H4 (cell line): ENCODE data around the gene ETNPPL. TPM values are rescaled to one million over a fixed set of nuclear protein-coding genes. Genes with fewer than 3 reads are reported as not detected.

Experiments
- DNase-seq: peaks from one replicate; pipeline ENCODE4 v3.0.0-alpha.2; 2015; ENCODE audit warnings: low spot score
- total RNA-seq: library from RNA; depleted of rRNA; stranded (reverse); fragments of >200 nt; shearing (Covaris generic); gene quantifications from 2 replicates; pipeline ENCODE4 v1.2.3, GENCODE V29; 2014; rRNA removed

Gene ETNPPL
- 0.10 TPM in 1 of 2 replicates, not detected in the other for total RNA-seq

DNA sequence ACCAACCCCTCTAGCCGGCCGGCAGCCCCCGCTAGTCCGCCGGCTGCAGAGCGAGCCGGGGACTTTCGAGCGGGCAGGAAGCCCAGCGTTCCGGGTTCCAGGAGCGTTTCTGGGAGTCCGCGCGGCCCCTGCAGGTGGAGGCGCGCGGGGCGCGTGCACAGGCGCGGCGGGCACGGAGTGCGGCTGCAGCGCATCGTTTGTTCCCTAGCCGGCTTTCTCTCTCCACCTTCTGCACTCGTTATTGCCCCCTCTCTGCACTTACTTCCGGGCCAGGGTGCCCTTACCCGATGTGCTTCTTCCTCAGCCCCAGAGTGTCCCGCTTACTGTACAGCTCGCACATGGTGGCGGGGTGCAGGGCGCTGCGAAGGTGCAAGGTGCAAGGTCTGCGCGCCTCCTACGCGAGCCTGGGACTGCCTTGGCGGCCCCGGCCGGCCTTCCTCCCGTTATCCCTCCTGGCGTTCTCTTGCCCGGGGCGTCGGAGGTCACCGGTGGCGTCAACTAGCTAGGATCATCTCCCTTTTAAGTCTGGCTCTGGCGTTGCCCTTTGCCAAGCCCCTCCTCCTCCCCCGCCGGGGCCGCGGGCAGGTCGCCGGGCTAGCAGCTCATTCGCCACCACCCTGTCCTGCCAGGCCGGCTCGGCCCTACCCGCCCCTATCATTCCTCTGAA is at the start of gene ETNPPL:
Gene ETNPPL, minus strand, starts transcription at position 495 of the 667 bp plus-strand sequence. Its CDS starts 155 bp downstream, at position 340.
- DNase-seq: no peak

DNA sequence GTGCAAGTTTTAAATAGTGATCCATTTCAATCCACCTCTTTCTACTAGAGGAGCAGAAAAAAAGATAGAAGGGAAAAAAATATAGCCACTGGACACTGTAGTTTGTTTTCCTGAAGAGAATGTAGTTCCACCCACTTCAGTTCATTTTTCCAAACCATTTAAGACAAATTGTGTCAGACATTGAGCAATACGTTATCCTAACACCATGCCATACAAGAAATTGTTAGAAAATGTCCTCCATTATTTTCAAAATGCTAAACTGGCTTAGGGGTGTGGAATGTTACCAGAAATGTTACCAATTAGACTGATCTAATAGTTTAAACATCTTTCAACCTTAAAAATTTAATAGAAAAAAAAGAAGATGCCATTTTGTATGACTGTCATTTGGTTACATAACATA is 48.6 kb upstream of the ETNPPL start:
- no peak for DNase-seq

DNA sequence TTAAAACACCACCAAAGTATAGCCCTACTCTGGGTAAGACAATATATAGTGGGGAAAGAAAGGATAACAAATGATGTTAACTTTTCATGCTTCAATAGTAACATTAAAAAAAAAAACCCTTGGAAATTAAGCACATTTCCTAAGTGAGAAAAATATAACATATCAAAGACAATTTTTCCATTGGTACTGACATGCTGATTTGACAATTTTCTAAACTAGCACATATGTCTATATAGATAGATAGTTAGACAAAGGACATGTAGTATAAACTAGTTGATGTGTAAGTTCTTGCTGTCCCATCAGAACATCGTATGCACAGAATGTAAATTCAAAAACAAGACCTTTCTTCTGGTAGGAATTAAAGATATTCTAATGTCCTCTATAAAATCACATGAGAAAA is 47.2 kb upstream of the ETNPPL start:
- DNase-seq: no peak

DNA sequence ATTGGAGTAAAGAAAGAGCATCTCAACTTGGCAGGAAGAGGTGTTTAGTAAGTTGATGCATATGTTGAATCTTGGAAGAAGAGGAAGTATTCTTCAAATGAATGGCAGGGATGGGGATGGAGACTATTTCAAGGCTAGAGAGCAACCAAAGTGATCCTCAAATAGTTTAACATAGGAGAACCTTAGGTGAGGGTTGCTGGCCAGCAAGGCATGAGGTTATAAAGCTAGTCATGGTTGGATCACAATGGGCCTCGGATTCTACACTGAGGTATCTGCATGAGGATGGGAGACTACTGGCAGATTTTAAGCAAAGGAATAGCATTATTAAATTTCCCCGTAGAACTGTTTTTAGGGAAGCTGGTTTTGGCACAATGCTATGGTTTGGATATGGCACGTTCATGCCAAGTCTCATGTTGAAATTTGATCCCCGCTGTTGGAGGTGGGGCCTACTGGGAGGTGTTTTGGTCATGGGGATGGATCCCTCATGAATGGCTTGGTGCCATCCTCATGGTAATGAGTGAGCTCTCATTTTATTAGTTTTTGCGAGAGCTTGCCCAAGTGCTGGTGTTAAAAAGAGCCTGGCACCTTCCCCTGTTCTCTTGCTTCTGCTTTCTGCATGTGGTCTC is 41.9 kb upstream of the ETNPPL start:
- DNase-seq: no peak

DNA sequence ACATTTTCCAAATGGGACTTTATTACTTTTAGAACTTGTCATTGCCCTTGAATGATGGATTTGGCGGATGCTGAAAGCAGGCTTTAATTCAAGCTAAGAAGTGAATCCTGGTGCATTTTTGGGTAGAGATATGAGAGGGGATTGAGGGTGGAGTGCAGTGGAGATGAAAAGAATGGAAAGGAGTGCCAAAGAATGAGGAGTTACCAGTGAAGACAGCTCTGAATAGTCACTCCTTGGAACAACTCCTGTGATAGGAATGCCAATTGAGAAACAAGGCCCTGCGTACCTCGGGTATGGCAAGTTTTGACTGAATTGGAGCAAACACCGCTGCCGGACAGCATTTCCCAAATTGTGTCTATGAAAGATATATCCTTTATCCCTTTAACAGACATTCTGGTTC is 36.5 kb upstream of the ETNPPL start:
- no peak for DNase-seq

DNA sequence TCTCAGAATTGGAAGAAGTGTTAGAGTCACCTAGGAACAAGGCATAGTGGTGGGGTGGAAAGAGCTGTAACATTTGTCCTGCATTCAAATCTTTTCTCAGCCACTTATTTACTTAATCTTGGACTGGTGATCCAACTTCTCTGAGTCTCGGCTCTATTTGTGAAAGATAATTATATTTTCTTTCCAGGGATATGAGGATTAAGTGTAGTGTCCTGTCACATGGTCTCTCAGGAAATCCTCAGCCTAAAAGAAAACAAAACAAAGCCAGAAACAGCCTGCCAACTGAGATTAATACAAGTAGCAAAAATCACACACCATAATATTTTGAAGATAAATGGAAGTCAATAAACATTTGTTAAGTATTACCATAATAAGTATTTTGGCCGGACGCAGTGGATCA is 33.3 kb upstream of the ETNPPL start:
- no peak for DNase-seq

DNA sequence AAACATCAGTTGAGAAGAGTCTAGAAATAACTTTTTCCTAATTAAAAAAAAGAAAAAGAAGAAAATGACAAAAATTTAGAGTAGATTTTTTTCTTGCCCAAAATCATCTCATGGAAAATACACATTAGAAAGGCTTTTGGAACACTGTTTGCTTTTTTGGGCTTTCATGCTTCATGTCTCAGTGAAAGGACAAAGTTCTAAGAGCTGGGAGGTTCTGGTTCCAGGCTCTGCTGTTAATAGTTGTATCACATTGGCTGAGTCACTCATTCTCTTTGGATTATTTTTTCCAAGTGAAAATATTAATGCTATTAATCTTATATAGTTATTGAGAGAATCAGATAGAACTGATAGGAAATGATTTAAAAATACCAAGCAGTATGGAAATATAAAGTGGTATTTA is 32.9 kb upstream of the ETNPPL start:
- no peak for DNase-seq

DNA sequence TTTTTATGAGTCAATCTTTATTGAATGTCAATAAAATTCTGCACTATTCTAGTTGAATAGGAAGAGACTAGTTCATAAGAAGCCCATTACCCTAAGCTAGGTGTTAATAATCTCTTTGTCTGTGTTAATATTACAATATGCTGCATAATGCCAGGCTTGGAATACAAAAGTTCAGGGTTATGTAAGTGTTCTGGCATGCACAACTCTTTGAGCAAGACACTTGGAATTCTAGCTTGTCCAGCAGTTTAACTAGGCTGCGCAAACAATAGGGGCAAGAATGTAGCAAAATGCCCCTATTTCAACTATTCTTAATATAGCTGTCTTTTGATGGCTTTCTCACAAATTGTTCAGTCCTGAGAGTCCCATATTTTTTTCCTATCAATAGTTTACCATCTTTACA is 31.3 kb upstream of the ETNPPL start:
- DNase-seq: no peak

DNA sequence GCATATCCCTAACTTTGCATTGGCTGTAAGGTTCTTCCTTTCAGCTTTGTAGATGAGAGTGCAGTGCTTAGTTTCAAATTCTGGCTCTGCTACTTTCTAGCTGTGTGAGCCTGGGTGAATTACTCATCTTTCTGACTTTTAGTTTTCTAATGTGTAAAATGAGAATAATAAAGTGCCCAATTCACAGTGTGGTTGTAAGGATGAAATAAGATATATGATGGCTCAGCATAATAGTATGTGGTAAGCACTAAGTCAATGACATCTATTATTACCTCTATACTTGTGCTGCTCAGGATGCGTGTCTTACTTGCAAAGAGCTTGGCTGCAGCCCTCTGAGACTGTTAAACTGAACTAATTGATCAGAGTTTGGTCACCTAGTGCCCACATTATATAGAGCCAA is 30.6 kb upstream of the ETNPPL start:
- no peak for DNase-seq

DNA sequence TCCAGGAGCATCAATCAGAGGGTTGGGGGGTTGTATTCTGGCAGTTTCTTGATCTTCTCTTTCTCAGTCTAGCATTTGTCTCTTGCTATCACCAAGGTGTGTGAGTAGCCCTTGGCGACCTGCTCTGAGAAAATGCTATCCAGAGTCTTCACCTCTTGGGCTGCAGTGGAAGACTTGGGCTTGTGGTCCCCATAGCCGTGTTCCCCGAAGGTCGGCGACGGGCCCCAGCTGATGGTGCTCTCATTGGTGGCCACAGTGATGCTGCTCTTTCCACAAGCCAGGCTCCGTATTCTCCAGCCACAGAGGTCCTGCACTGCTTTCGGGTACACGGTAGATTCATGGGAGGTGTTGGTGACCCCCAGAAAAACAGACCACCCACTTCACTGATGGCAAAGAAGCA is 25.9 kb upstream of the ETNPPL start:
- no peak for DNase-seq

DNA sequence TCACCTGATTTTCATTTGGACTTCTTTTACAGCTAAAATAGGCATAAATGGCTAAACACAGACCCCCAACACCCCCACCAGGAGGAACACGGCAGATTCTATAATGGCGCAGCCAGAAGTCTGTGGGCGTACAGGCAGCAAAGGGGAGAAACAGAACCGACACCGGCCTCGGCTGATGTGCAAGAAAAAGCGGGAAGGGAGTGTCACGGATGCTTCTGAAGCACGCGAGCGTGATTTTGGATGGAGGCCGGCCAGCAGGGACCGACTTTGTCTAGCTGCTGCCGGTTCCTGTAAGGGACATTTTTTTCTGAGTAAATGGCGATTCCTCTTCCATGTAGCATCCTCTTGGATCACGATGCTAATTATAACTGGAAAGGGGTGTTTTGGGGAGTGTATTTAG is 24.9 kb upstream of the ETNPPL start:
- no peak for DNase-seq

DNA sequence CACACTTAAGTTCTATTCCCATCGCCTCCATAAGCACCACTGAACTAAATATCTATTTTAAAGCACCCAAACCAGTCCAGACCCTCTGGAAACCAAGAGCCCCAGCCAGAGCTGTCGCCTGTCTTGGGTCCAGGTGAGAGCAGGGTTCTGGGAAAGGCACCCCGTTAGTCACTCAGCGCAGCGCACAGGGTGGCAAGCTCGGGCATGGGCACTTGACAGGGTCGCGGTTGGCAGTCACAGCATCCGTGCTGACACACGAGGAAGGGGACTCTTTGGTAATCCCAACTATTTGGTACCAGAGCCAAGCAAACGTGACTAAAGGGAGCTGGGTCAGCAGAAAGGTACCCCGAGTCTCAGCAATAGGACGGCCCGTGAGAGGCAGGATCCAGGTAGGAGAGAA is 24.3 kb upstream of the ETNPPL start:
- no peak for DNase-seq

DNA sequence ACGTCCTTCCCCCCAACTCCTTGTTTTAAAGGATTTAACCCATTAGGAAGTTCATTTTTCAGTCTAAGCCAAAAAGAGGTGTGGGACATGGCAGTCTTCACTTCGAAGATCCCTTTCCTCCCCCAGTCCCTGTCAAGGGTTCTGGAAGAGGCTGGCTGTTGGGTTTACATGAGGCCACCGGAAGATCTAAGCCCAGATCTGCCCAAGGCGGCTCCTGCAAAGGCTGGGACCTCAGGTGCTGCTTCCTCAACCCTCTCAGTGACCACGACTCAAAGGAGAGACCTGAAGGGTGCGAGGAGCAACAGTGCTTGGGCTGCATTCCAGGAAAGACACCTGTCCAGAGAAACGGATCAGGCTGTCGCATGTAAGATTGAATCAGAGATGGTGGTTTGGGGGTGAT is 23.5 kb upstream of the ETNPPL start:
- DNase-seq: no peak

DNA sequence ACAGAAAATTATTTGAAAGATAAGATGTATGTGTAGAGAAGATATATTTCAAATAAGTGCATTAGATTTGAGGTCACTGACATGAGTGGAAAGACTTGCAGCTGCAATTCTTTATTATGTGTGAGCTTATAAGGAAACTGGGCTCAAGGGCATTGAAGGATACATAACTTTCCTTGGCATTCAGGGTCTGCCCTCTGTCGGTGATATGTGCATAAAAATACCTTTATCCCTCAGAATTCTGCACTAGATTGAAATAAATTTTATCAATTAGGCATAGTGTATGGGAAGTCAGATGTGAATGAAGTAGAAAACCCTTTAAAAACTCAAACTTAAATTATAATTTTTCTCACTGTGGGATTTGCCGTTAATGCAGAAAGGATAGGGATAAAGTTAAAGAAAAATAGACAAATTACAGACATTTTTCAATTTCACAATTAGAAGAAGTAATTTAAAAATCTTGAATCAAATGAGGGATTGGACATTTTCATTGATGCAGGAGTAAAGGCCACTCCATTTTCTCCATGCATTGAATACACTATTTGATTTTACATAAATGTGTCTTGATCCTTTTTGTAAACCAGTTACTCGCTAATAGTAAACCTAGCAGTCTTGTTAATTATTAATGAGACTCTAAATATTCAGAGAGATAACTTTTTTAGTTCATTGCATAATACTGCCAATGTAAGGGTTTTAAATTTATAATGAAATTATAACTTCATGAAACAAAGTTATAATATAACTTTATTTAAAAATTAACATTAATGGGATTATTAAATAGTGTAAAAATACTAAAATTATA is 21.0 kb upstream of the ETNPPL start:
- peak; percentile 20 for DNase-seq

DNA sequence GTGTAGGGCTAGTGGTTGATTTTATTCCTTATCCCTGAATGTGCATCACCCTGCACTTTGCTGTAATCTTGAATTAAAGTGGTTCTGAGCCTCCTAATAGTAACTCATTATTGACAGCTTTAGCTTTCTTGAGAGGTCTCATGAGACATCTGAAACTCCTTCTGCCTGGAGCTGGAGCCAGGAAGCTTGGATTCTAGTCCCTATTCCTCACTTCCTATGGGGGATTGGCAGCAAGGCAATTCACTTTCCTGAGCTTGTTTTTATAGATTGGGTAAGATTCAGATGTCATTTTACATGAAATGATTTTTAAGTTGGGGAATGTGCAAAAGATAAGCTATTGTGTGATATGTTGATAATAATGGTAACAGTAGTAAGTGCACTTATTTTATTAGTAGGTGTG is 17.1 kb upstream of the ETNPPL start:
- DNase-seq: no peak

DNA sequence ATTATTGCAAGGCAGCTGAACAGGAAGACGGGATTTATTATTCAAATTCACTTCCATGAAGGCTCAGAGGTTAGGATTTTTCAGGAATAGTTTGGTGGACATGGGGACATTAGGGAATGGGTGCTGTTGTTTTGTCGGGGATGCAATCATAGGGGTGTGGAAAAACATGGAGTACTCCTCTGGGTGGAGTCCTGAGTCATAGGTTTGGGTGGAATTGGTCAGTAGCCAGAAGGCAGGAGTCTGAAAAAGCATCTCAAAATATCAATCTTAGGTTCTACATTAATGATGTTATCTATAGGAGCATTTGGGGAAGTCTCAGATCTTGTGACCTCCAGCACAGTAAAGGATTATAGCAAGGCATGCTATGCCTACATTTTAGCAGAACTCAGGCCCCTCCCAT is 14.5 kb upstream of the ETNPPL start:
- no peak for DNase-seq

DNA sequence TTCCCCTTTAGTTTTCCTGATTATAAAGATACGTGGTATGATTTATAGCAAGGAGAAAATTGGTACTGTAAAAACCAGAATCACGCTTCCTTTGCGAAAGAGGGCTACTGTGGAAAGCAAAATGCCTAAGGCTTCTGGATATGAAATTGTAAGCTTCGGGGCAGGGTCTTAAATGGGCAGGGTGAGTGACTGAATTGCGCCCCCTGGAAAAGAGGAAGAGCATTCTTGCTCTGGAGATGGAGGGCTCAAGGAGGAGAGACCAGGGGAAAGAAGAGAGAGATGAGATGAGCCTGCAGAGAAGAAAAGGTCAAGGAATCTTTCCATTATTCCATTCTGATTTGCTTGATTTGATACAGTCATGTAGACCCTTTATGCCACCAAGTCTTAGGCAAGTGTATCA is 13.1 kb upstream of the ETNPPL start:
- DNase-seq: no peak

DNA sequence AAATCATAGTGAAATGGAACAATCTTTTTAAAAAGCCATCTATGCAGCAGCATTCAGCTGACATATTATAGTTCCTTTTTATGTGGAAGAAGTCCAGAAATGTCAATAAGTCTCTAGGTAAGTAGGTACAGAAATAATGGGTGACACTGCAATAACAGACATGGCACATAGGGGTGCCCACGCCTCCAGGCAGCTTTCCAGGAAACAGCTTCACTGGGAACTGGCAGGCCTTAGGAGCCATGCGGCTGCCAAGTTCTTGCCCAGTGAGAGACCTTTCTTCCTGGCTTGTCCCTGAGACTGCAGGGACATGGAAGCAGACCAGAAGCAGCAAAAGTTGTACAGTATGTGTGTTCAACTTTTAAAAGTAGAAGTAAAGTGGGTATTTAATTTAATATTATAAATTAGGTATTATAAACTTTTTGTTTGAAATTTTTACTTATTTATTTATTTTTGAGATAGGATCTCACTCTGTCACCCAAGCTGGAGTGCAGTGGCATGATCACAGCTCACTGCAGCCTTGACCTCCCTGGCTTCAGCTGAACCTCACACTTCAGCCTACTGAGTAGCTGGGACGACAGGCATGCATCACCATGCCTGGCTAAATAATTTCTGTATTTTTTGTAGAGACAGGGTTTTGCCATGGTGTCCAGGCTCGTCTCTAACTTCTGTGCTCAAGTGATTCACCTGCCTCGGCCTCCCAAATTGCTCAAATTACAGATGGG is 12.1 kb upstream of the ETNPPL start:
- peak; percentile 65 for DNase-seq

DNA sequence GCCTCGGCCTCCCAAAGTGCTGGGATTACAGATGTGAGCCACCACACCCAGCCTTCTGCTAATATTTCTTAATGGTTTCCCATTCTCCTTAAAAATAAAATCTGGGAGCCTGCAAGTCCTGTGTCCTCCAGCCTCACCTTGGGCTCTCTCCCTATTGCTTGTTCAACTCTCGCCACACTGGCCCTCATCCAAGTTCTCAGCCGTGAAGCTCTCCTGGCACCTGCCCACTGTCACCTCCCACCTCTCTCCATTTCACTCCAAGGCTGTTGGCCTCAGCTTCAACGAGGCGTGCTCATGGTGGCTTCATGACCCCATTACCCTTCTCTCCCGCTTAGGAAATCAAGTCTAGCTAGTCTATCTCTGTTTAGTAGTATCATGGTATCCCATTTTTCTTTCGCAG is 9.5 kb upstream of the ETNPPL start:
- no peak for DNase-seq

DNA sequence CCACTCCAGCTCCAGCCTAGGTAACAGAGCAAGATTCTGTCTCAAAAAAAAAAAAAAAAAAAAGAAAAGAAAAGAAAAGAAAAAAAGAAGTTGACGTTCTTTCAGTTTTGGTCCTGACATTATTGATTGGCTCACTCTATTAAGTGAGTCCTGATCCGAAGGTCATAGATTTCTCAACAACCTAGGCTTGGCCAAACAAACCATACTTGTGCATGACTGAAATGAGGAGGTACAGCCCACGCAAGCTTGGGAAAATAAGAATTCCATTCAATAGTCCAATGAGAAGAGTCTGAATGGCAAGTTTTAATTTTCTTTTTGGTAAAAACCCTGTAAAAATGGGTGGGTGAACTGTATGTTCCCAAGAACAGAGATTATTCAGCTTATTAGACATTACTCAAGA is 3.2 kb upstream of the ETNPPL start:
- no peak for DNase-seq

DNA sequence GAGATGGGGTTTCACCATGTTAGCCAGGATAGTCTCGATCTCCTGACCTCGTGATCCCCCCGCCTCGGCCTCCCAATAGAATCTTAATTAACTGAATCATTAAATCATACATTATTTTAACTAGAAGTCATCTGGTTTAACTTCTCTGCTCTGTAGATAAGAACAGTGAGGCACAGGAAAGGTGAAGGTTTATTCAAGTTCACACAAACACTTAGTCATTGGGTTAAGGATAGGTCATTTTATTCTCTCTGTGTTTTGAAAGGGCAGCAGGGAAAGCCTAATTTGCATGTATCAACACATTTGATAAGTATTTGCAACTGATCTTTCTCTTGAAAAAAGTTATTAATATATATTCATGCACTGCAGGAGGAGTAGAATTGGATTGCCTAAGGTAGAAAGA is 1.1 kb upstream of the ETNPPL start:
- no peak for DNase-seq

DNA sequence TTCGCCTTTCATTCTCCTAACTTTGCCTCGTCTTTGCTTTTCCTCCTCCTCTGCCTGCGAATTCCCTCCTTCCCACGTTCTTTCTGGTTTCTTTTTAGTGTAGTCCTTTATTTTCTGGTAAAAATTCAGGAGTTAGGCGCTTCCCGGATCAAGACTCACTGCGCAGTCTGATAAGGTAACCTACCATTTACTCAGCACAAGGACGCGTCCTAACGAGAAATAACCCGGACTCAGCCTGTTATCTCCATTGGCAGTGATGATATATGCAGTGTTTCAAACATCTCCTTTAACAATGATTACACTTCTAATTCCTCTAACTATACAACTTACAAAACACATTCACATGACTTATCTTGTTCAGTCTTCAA is 357 bp upstream of the ETNPPL start:
- no peak for DNase-seq

DNA sequence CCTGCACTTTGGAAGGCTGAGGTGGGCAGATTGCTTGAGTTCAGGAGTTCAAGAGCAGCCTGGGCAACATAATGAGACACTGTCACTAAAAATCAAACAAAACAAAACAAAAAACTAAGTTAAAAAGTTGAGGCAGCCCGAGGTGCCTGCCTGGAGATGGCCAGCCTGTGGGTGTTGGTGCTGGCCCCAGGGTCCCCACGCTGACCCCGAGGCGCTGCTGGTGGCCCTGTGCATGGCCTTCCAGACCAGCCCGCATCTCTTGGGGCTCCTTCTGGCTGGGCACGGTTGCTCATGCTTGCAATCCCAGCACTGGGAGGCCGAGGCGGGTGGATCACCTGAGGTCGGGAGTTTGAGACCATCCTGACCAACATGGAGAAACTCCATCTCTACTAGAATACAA is 4.4 kb downstream of the ETNPPL start:
- no peak for DNase-seq
